ENCODE results near the gene UACA.
A peak's percentile ranks its signal among the peaks of the same experiment; 100 is the strongest.

The UACA gene

GRCh38 chr15:70793694-70794093 is 30.3 kb upstream of the UACA start:
- Mint-ChIP-seq H3K27me3 (peaks cover 22% of the 10 kb centered on the region), H3K27ac (no peak overlapping the region), H3K9me3 (no peaks in the 10 kb centered on the region), H3K4me3 (no peak overlapping the region), H3K4me1 (no peaks in the 10 kb centered on the region), H3K36me3 (no peaks in the 10 kb centered on the region)
- no peak for ATAC-seq

DNA sequence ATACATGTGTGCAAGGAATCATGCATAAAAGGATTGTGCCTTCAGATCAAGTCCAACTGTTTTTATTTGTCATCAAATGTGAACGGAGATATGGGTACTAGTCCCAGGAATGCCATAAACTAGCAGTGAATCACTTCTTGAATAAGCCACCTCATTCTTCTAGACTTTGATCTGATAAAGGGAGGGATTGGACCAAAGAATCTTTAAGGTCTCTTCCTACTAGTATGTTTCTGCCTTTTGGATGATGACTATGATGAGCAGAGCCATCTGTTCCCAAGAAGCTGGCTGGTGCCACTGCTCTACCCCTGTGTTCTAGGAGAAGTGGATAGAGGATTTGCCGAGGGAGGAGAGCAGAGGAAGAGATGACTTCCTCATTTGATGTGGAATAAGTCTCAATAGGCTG is 28.8 kb upstream of the UACA start:
- no peak for ATAC-seq
- Mint-ChIP-seq H3K27ac (no peak overlapping the region), H3K4me3 (no peak overlapping the region), H3K27me3 (peaks cover 22% of the 10 kb centered on the region), H3K9me3 (no peaks in the 10 kb centered on the region), H3K36me3 (no peaks in the 10 kb centered on the region), H3K4me1 (no peaks in the 10 kb centered on the region)

- no peaks in the 10 kb centered on the region for H3K36me3 Mint-ChIP-seq
- no peak overlapping the region for H3K27ac Mint-ChIP-seq
- no peak for ATAC-seq
- no peaks in the 10 kb centered on the region for H3K9me3 Mint-ChIP-seq
- H3K4me3 Mint-ChIP-seq, result no peak overlapping the region
- H3K4me1 Mint-ChIP-seq, result no peaks in the 10 kb centered on the region
- peaks cover 22% of the 10 kb centered on the region for H3K27me3 Mint-ChIP-seq
These were observed 27.9 kb upstream of the UACA start for GRCh38 chr15:70791259-70791658.

GRCh38 chr15:70789213-70789612 is 25.9 kb upstream of the UACA start:
- Mint-ChIP-seq H3K9me3 (no peaks in the 10 kb centered on the region), H3K27ac (no peak overlapping the region), H3K36me3 (no peaks in the 10 kb centered on the region), H3K27me3 (peaks cover 14% of the 10 kb centered on the region), H3K4me1 (no peaks in the 10 kb centered on the region), H3K4me3 (no peak overlapping the region)
- ATAC-seq, result no peak

DNA sequence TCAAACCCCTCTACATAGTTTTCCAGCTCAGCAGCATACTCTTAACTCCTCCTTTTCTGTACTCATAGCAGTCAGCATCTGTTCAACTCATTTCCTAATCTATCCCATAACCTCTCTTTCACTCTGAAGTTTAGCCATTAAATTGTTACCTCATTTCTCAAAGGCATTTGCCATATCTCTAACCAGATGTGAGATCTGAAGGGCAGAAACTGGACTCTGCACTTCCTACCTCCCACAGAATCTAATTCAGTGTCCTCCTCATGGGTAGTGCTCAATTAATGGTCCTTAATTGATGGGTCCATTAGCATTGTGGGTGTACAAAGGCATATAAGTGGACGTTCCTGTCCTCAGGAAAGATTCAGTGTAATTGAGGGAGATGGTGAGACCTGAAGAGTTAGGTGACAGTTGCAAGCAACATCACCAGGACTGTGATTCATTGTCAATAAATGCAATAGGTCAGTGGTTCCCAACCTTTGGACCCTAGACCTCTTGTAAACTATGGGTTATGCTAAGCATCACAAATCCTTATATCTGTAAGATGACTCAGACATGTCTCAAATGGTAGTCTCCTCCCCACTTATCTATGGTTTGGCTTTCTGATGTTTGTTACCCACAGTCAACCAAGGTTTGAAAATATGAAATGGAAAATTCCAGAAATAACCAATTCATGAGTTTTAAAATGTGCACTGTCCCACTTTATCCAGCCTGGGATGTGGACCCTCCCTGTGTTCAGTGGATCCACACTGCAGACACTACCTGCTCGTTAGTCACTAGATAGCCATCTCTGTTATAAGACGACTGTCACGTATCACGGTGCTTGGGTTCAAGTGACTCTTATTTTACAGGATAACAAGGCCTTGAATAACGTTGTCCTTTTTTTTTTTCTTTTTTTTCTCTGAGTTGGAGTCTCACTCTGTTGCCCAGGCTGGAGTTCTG is 25.0 kb upstream of the UACA start:
- Mint-ChIP-seq H3K4me3 (no peak overlapping the region), H3K9me3 (no peaks in the 10 kb centered on the region), H3K27me3 (peaks cover 10% of the 10 kb centered on the region), H3K36me3 (no peaks in the 10 kb centered on the region), H3K4me1 (no peaks in the 10 kb centered on the region), H3K27ac (no peak overlapping the region)
- ATAC-seq, result no peak

DNA sequence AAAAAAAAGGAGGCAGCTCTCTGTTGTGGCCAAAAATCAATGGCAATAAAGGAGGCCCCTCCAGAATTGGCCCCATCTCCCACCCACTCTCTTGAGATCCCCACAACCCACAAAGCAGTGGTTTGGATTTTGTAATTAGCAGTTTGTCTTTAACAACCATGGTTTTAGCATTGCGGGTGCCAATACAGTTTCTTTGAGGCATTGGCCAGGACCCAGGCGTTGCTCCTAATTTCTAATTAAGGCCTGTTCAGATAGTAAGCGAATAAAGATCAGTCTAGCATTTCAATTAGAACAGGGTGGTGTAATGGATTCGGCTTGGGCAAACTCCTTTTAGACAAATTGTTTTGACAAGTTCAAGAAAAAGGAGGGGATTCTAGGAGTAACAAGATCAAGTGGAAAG is 23.6 kb upstream of the UACA start:
- H3K9me3 Mint-ChIP-seq, result no peaks in the 10 kb centered on the region
- ATAC-seq, result no peak
- no peak overlapping the region for H3K4me3 Mint-ChIP-seq
- H3K4me1 Mint-ChIP-seq, result no peaks in the 10 kb centered on the region
- no peaks in the 10 kb centered on the region for H3K27me3 Mint-ChIP-seq
- H3K36me3 Mint-ChIP-seq, result no peaks in the 10 kb centered on the region
- H3K27ac Mint-ChIP-seq, result no peak overlapping the region

- no peak overlapping the region for H3K4me3 Mint-ChIP-seq
- no peaks in the 10 kb centered on the region for H3K4me1 Mint-ChIP-seq
- H3K27ac Mint-ChIP-seq, result no peak overlapping the region
- ATAC-seq, result no peak
- no peaks in the 10 kb centered on the region for H3K9me3 Mint-ChIP-seq
- no peaks in the 10 kb centered on the region for H3K36me3 Mint-ChIP-seq
- H3K27me3 Mint-ChIP-seq, result peaks cover 19% of the 10 kb centered on the region
These were observed 20.3 kb upstream of the UACA start for GRCh38 chr15:70783610-70784022.

DNA sequence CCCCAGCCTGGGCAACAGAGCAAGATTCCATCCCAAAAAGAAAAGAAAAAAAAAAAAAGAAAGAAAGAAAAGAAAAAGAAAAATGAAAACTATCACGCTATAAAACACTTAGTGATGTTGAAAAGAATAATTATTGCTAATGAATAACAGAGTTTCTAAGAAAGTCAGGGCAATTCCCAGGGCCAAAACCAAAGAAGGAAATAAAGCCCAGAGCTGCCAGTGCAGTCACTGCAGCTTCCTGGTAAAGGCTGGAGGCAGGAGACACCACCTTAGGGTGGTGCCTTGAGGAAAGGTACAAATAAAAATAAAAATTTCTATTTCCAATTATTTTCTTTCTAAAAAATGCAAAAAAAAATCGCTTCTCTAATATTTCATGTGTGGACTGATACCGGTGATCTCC is 19.7 kb upstream of the UACA start:
- Mint-ChIP-seq H3K36me3 (no peaks in the 10 kb centered on the region), H3K27me3 (peaks cover 19% of the 10 kb centered on the region)
- ATAC-seq, result no peak

DNA sequence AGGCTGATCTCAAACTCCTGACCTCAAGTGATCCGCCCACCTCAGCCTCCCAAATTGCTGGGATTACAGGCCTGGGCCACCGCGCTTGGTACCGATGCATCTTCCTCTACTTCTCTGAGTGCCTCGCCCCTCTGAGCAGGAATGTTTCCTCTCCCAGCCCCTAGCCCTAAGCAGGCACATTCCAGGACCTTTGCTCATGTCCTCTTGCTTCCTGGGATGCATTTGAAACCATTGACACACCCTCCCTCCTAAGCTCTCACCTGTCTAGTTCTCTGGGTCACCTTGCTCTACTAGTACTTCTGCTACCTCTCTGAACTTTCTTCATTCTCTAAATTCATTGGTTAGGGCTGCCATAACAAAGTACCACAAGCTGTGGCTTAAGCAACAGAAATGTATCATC is 17.9 kb upstream of the UACA start:
- no peaks in the 10 kb centered on the region for H3K36me3 Mint-ChIP-seq
- no peak for ATAC-seq
- H3K27me3 Mint-ChIP-seq, result peaks cover 30% of the 10 kb centered on the region
- H3K27ac Mint-ChIP-seq, result no peak overlapping the region
- no peak overlapping the region for H3K4me3 Mint-ChIP-seq
- no peaks in the 10 kb centered on the region for H3K9me3 Mint-ChIP-seq
- peaks cover 10% of the 10 kb centered on the region for H3K4me1 Mint-ChIP-seq

More for the DNA sequence above, 19.7 kb upstream of the UACA start:
- no peak overlapping the region for H3K27ac Mint-ChIP-seq
- H3K9me3 Mint-ChIP-seq, result no peaks in the 10 kb centered on the region
- no peaks in the 10 kb centered on the region for H3K4me1 Mint-ChIP-seq
- H3K4me3 Mint-ChIP-seq, result no peak overlapping the region

DNA sequence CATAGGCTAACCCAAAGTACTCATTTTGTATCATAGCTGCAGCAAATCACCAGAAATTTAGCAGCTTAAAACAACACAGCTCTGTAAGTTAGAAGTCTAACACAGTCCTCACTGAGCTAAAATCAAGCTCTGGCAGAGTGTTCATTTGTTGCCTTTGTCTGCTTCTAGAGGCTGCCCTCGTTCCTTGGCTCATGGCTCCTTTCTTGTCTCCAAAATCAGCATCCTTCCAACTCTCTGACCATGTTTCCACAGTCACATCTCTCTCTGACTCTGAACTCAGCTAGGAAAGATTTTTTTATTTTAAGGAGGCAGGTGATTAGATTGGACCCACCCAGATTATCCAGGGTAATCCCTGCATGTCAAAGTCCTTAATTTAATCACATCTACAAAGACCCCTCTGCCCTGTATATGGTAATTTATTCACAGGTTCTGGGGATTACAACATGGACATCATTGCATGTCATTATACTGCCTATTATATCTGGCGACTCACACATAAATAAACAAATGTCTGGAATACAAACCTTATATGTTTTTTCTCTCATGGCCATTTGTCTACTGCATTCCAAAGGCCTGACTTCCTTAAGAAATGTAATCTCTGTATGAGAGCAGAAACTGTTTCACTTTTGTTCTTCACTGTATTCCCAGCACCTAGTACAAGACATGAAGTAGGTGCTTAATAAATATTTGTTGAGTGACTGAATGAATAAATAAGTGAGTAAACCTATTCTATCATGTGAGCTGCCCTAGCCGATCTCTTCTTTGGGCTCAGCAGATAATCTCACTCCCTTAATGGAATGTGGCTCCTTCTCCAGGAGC is 15.1 kb upstream of the UACA start:
- Mint-ChIP-seq H3K4me1 (peaks cover 10% of the 10 kb centered on the region), H3K4me3 (no peak overlapping the region), H3K27me3 (peaks cover 30% of the 10 kb centered on the region), H3K36me3 (no peaks in the 10 kb centered on the region), H3K27ac (no peak overlapping the region), H3K9me3 (no peaks in the 10 kb centered on the region)
- ATAC-seq, result no peak

DNA sequence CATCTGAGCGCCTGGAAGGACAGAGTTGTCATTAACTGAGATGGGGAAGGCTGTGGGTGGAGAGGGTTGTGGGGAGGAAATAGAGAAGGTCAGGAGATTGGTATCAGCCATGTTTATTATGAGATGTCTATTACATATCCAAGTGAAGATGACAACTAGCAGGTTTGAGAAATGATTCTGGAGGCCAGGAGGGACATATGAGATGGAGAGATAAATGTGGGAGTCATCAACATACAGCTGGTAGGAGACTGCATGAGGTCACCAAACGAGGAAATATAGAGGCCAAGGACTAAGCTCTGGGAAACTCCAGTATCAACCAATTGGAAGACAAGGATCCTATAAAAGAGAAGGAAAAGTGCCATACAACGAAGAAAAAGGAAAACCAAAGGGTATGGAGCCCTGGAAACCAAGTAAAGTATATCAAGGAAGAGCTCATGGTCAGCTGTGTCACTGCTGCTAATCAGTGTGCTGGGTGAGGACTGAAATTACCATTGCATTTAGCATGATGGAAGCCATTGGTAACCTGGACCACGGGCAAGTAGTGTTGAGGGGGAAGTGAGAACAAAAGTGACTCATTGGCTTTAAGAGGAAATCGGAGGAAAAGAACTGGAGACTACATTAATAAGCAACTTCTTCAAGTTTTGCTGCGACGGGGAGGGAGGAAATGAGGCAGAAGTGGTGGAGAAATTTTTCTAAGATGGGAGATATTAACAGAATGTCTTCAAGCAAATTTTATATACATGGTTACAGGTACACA is 14.0 kb upstream of the UACA start:
- H3K4me1 Mint-ChIP-seq, result peaks cover 10% of the 10 kb centered on the region
- ATAC-seq, result peak; percentile 74
- H3K9me3 Mint-ChIP-seq, result no peaks in the 10 kb centered on the region
- no peak overlapping the region for H3K27ac Mint-ChIP-seq
- no peak overlapping the region for H3K4me3 Mint-ChIP-seq
- H3K27me3 Mint-ChIP-seq, result peaks cover 30% of the 10 kb centered on the region
- H3K36me3 Mint-ChIP-seq, result no peaks in the 10 kb centered on the region

DNA sequence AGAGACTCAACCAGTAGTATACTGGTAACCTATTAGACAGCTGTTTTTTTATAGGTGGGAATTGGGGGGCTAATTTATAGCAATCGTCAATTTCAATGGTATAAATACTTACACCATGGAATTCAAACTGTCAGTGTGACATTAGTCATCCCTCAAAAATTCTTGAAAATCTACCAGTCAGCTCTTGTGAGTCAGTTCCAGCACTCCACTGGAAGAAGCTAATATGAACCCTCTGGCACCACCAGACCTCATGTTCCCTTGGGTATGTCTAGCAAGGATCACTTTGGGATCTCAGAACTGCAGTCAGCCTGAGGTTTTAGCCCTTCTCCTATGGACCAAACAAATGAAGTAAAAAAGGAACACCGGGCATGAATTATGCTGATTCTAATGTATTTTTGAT is 11.8 kb upstream of the UACA start:
- Mint-ChIP-seq H3K27me3 (peaks cover 14% of the 10 kb centered on the region), H3K4me1 (peaks cover 10% of the 10 kb centered on the region), H3K4me3 (no peak overlapping the region), H3K9me3 (peaks cover 4% of the 10 kb centered on the region), H3K36me3 (no peaks in the 10 kb centered on the region), H3K27ac (no peak overlapping the region)
- ATAC-seq, result no peak

DNA sequence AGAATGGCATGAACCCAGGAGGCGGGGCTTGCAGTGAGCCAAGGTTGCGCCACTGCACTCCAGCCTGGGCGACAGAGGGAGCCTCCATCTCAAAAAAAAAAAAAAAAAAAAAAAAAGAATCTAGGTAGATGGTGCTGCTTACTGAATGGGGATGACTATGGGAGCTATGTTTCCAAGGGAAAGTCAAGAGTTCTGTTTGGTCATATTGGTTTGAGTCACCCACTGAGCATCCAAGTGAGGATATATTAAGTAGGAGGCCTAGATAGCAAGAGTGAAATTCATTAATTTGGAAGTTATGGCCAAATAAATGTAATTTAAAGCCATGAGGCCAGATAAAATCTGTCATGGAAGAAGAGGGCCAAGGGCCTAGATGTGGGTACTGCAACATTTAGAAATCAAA is 9.0 kb upstream of the UACA start:
- peaks cover 15% of the 10 kb centered on the region for H3K4me1 Mint-ChIP-seq
- no peaks in the 10 kb centered on the region for H3K36me3 Mint-ChIP-seq
- H3K9me3 Mint-ChIP-seq, result peaks cover 4% of the 10 kb centered on the region
- no peak overlapping the region for H3K27ac Mint-ChIP-seq
- no peak overlapping the region for H3K4me3 Mint-ChIP-seq
- peaks cover 10% of the 10 kb centered on the region for H3K27me3 Mint-ChIP-seq
- no peak for ATAC-seq

DNA sequence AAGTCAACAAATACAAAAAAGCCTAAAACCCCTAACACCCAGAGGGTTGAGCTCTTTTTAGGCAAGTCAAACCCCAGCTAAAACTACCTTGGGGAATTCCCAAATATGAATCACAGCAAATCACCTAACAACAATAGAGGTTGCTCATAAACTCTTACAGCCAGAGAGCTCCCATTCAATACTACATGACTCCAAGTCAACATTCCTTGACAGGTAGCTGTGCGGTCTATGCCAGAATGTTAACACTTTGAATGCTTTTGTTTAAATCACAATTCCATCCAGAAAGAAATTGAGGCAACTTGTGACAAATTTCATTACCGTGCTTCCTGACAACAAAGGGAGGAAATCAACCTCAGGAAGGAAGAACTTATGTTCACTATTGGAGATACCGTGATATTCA is 7.5 kb upstream of the UACA start:
- Mint-ChIP-seq H3K27ac (no peak overlapping the region), H3K36me3 (no peaks in the 10 kb centered on the region), H3K9me3 (peaks cover 4% of the 10 kb centered on the region), H3K4me3 (no peak overlapping the region), H3K4me1 (peaks cover 9% of the 10 kb centered on the region), H3K27me3 (no peaks in the 10 kb centered on the region)
- ATAC-seq, result no peak

GRCh38 chr15:70768257-70768883 is 5.0 kb upstream of the UACA start:
- Mint-ChIP-seq H3K9me3 (peaks cover 4% of the 10 kb centered on the region), H3K36me3 (no peaks in the 10 kb centered on the region), H3K27ac (peak overlapping the region; percentile 51), H3K4me1 (peaks cover 9% of the 10 kb centered on the region), H3K4me3 (peak overlapping the region; percentile 38), H3K27me3 (no peaks in the 10 kb centered on the region)
- ATAC-seq, result no peak

All from stimulated activated memory B cell treated with anti-CD40 and anti-IgM and Interleukin-4, amounts not matched to agents 10 μg/mL and 1 μg/mL and 100 μg/mL, for 72 hours (primary cell).